Stimulated activated CD8-positive, alpha-beta memory T cell treated with anti-CD3 and anti-CD28 coated beads, Interleukin-12 subunit alpha, Interleukin-12 subunit beta, amount 100 ng/mL, for 24 hours (primary cell): Measurements from ENCODE around the gene BEND3.
"Not testable (repeated sequence)": the region's sequence is repeated elsewhere in the genome, so short reads cannot be mapped to it uniquely, and the experiment has no call there.

Experiments used
- DNase-seq: peaks from one replicate; pipeline ENCODE4 v3.0.0-alpha.2; 2020; ENCODE audit errors: extremely low read depth

Gene BEND3

GRCh38 chr6:107114926-107115694, at the start of gene BEND3:
Gene BEND3 (minus strand): TSS chr6:107115515. CDS start chr6:107099285, 16,230 bp downstream.
- DNase-seq, result no peak

GRCh38 chr6:107164299-107164698, 49.0 kb upstream of the BEND3 start:
- DNase-seq, result not testable (repeated sequence)

DNA sequence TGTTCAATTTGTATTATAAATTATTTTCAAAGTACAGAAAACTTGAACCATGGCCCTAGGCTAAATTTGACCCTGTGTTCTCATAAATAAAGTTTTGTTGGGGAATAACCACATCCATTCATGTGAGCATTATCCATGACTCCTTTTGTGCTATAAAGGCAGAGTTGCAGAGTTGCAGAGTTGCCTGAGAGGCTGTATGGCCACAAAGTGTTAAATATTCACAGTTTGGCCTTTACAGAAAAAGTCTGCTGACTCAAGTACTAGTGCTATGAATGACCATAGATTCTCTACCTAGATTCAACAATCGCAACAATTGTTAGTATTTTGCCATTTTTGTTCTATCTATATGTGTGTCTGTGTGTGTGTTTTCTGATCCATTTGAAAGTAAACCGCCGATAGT, 46.2 kb upstream of the BEND3 start:
- no peak for DNase-seq

DNA sequence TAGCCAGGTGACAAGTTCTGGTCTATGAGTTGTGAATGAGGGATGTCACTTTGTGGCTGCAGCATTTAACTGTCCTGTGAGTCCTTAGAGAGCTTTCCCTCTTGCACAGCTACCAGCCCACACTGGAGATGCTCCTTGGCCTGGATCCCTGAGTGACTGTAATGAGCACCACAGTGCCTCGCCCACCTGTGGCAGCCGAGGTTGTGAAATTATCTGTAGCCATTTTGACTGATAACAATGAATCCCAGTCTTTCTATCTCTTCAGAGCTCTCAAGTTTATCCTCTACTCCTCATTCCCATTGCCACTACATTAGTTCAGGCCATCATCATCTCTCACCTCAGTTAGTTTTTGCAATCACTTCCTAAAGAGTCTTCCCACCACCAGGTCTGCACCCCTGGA, 41.3 kb upstream of the BEND3 start:
- DNase-seq, result no peak

GRCh38 chr6:107154801-107155160, 39.5 kb upstream of the BEND3 start:
- DNase-seq, result no peak

DNA sequence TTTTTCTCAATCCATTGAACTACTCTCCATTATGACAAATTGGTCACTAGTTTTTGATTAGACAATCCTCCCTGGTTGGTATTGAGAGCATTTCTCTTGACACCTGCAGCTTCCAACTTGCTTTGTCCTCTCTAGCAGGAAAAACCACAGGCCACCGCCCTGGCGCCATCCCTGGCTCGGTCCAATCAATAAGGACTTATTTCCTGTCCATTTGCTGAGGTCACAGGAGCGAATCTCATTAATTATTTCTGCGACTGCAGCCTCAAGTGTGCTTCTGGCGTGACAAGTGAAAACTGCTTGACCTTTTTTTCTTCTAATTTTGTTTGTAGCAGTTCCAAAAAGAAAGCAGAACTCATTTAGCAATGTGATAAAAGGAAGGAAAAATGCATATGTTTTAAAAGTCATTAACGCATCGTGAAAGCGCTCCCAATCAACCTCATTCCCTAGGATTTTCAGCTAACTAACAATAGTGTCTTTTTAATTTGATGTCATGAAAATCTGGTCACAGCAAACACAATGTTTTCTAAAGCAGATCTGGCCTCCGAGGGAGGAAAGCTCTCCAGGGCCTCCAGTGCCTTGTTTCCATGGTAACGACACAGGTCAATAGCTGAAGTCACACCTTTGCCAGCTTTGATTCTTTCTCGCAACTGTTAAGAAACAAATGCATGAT, 39.0 kb upstream of the BEND3 start:
- DNase-seq, result no peak

GRCh38 chr6:107152638-107153430, 37.5 kb upstream of the BEND3 start:
- DNase-seq, result no peak

- DNase-seq, result no peak
Measured at GRCh38 chr6:107144666-107145065, 29.4 kb upstream of the BEND3 start.

DNA sequence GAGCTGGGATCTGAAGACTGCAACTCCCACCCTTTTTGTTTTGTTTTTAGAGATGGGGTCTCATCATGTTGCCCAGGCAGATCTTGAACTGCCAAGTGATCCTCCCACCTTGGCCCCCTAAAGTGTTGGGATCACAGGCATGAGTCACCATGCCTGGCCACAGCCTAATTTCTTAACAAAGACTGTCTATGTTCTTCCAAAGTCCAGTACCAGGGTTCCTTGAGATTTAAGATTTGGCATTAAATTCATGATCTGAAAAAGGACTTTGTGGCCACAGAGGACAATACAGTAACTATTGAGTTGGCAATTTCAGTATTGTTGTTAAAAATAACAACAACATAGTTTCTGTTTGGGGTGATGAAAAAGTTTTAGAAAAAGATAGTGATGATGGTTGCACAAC, 28.7 kb upstream of the BEND3 start:
- no peak for DNase-seq

GRCh38 chr6:107140581-107140980, 25.3 kb upstream of the BEND3 start:
- no peak for DNase-seq

DNA sequence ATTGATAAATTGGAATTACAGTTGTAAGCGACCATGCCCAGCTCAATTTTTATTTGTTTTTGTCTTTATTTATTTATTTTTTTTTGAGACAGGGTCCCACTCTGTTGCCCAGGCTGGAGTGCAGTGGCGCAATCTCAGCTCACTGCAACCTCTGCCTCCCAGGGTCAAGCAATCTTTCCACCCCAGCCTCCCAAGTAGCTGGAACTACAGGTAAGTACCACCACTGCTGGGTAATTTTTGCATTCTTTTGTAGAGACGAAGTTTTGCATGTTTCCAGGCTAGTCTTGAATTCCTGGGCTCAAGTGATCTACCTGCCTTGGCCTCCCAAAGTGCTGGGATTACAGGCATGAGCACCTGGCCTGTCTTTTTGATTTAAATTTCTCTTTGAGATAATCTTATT, 21.0 kb upstream of the BEND3 start:
- DNase-seq, result not testable (repeated sequence)

DNA sequence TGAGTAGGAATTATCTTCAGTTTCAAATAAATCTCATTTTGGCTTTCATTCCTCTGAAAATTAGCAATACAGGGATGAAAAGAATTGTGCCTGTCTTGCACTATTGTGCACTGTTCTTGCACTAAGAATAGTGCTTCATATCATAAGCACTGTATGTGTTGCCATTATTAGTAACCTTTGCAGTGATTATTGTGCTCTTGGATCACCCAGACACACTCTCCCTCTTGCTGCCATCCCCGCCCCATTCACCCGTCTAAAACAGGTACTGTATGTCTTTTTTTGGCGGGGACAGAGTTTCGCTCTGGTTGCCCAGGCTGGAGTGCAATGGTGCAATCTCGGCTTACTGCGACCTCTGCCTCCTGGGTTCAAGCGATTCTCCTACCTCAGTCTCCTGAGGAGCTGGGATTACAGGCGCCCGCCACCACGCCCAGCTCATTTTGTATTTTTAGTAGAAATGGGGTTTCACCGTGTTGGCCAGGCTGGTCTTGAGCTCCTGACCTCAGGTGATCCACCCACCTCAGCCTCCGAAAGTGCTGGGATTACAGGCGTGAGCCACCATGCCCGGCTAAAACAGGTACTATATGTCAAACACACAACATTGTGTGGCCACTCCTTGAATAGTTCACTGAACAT, 19.8 kb upstream of the BEND3 start:
- not testable (repeated sequence) for DNase-seq

DNA sequence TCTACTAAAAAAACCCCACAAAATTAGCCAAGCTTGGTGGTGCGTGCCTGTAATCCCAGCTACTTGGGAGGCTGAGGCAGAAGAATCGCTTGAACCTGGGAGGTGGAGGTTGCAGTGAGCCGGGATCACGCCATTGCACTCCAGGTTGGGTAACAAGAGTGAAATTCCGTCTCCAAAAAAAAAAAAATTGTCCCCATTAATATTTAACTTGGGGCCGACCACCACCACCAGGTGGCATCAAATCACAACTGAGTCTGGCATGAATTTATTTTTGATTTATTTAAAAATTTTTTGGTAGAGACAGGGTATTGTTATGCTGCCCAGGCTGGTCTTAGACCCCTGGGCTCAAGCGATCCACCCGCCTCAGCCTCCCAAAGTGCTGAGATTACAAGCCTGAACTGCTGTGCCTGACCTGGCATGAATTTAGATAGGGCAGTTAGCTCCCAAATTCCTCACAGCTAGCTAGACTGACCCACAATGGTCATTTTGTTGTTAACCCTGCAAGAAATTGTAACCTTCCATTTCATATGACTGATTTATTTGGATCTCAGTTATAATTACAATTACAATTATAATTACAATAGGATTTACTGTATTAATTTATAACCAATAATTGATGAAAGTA, 17.1 kb upstream of the BEND3 start:
- DNase-seq, result no peak

DNA sequence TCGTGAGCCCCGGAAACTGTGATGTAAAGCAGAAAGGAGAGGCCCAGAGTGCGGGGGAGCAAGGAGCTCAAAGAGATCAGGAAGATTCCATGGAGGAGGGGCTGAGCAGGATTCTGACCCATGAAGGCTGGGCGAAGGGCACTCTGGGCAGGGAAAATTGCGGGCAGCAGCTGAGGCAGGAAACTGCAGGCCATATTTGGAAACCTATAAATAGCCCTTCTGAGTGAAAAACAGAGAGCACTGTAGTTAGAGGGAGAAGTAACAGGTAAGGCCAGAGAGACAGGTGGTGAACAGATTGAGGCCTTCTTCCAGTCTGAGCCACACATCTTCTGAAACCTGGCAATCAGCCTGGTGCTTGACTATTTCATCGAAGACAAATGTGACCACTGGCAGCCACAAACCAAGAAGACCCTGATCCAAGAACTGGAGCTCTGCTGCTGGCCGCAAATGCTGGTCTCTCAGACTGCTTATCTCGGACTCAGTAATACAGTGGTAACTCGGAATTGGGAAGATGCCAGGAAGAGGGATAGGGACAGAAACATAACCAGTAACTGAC, 14.1 kb upstream of the BEND3 start:
- no peak for DNase-seq

DNA sequence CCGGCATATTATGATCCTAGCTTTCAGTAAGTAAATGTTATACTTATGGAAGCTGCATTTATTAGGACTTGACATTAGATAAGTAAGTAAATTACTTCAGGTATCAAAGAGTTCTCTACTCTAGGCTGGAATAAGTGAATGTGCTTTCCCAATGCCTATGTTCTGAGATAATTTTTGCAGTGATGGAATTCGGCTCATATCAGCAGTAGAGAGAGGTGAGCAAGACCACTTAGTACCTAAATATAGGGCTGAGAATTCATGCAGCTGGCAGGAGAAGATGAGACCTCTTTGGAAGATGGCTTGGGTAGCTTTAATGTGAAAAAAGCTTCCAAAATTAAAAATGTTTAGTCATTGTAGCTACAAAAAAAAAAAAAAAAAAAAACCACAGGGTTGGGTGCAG, 13.3 kb upstream of the BEND3 start:
- DNase-seq, result no peak

- DNase-seq, result no peak
Measured at GRCh38 chr6:107128175-107128574, 12.9 kb upstream of the BEND3 start.

DNA sequence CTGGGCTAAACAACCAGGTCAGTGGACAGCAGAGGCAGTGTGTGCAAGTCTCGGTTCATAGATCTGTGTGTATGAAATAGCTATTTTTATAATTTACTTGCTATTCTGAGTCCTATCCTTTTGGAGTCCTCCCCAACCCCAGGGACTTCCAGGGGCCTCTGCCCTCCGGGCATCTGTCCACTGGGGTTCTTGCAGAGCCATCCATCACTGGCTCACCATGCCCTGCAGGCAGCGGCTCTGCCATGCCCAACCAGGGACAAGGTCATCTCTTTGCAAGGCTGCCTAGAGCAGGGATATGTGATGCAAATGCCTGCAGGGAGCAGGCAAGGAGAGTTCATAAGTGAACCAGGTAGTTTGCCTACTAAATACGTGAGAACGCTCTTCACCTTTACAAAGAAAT, 10.5 kb upstream of the BEND3 start:
- no peak for DNase-seq

DNA sequence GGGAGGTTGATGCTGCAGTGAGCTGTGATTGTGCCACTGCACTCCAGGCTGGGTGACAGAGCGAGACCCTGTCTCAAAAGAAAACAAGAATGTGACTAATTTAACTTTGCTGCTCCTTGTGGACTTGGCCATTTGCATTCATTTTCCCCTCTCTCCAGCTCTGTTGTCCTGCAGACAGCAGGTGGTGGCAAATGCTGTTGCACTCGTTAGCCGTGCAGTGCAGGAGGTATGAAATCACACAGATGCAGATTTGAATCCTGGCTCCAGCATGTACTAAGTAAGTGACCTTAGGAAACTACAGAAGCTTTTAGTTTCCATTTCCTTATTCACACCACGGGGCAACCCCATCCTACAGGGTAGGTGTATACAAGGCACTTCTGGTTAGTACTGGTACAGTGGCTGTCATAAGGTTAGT, 9.6 kb upstream of the BEND3 start:
- no peak for DNase-seq

GRCh38 chr6:107123501-107123900, 8.2 kb upstream of the BEND3 start:
- no peak for DNase-seq

GRCh38 chr6:107122748-107123147, 7.4 kb upstream of the BEND3 start:
- no peak for DNase-seq

DNA sequence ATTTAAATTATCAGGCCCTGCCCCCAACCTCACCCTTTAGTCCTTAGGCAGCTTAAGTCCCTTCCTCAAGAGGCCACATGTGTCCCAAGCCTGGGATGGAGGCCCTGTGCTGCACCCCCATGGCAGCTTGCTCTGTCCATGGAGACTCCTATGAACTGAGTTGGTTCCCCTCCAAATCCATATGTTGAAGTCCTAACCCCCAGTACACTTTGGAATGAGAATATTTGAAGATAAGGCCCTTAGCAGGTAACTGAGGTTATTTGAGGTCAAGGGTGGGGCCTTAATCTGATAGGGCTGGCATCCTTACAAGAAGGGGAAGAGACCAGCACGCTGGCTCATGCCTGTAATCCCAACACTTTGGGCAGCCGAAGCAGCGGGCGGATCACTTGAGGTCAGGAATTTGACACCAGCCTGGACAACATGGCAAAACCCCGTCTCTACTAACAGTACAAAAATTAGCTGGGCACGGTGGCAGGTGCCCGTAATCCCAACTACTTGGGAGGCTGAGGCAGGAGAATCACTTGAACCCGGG, 6.7 kb upstream of the BEND3 start:
- DNase-seq, result no peak
